Calu3 (cell line): ENCODE results near the gene CA12. TPM values are rescaled to one million over a fixed set of nuclear protein-coding genes. Genes with fewer than 3 reads are reported as not detected.

ENCODE experiments used
- BruUV-seq: library from RNA; stranded (reverse); fragments of 400-500 nt; replicated peaks from 2 replicates; lab custom pipeline; 2021; lab: Mats Ljungman, UMichigan
- CTCF ChIA-PET: fragments of 300-600 bp; sonication (Branson Sonifier 250); formaldehyde crosslinking; loops from one replicate; lab custom pipeline; 2022; ENCODE audit warnings: antibody characterized with exemption; lab: Charles Lee
- DNase-seq: peaks from one replicate; pipeline ENCODE4 v3.0.0; 2022
- H3K27ac Mint-ChIP-seq: one replicate; pipeline ENCODE4 v1.8.0; 2022; ENCODE audit warnings: mixed read lengths; ENCODE audit not compliant: unreplicated experiment
- H3K27me3 Mint-ChIP-seq: one replicate; pipeline ENCODE4 v1.8.0; 2022; ENCODE audit warnings: mixed read lengths; ENCODE audit not compliant: unreplicated experiment
- H3K36me3 Mint-ChIP-seq: one replicate; pipeline ENCODE4 v1.8.0; 2022; ENCODE audit warnings: mild to moderate bottlenecking, moderate library complexity, mixed read lengths; ENCODE audit not compliant: insufficient read depth, unreplicated experiment
- H3K4me1 Mint-ChIP-seq: one replicate; pipeline ENCODE4 v1.8.0; 2022; ENCODE audit warnings: mild to moderate bottlenecking, low read depth, mixed read lengths; ENCODE audit not compliant: unreplicated experiment
- H3K4me3 Mint-ChIP-seq: one replicate; pipeline ENCODE4 v1.8.0; 2022; ENCODE audit warnings: mild to moderate bottlenecking, low read depth, moderate library complexity, mixed read lengths; ENCODE audit not compliant: unreplicated experiment
- H3K9me3 Mint-ChIP-seq: one replicate; pipeline ENCODE4 v1.8.0; 2022; ENCODE audit warnings: low read depth, mixed read lengths; ENCODE audit not compliant: unreplicated experiment
- CTCF ChIP-seq: fragments of 200-600 bp; IDR thresholded peaks from one replicate; pipeline ENCODE4 v1.8.0; 2022; ENCODE audit warnings: antibody characterized with exemption; ENCODE audit not compliant: unreplicated experiment
- intact Hi-C: fragments of 100-400 bp; cut with micrococcal nuclease; formaldehyde crosslinking; loops from one replicate; pipeline ENCODE4 v1.10.0; 2022; ENCODE audit not compliant: unreplicated experiment
- total RNA-seq: library from RNA; stranded (reverse); gene quantifications from 2 replicates; pipeline ENCODE4 v1.2.3, GENCODE V29; 2022

Gene CA12
- total RNA-seq, 1 experiment from 2014 or later, result 21.5 TPM

GRCh38 chr15:63367390-63367789 lies 14.3 kb downstream of the CA12 start:
- Mint-ChIP-seq H3K36me3 (peaks cover 16% of the 10 kb centered on the region), H3K4me1 (peaks cover 46% of the 10 kb centered on the region), H3K9me3 (no peaks in the 10 kb centered on the region), H3K27me3 (no peaks in the 10 kb centered on the region), H3K4me3 (peak overlapping the region; percentile 26), H3K27ac (peak overlapping the region; percentile 93)
- no peak for TF ChIP-seq CTCF
- peak; percentile 45 for DNase-seq
- intact Hi-C loops, result no loop called here
- no TSS peak for BruUV-seq
- CTCF ChIA-PET, result interaction anchor here (0.5 to 1.9 kb wide), 11 partner anchors 9 to 1031 kb away, joined by 3 to 7 read pairs (median 5); partner anchors contain the start of gene CA12

- Mint-ChIP-seq H3K9me3 (no peaks in the 10 kb centered on the region), H3K36me3 (peaks cover 13% of the 10 kb centered on the region), H3K4me1 (peaks cover 39% of the 10 kb centered on the region), H3K27ac (peak overlapping the region; percentile 61), H3K27me3 (no peaks in the 10 kb centered on the region), H3K4me3 (no peak overlapping the region)
- no peak for TF ChIP-seq CTCF
- CTCF ChIA-PET, result interaction anchor here (1.0 to 1.9 kb wide), 2 partner anchors 22 to 100 kb away, joined by 5 to 7 read pairs; no protein-coding TSS in a partner anchor
- intact Hi-C loops, result no loop called here
- no peak for DNase-seq
- BruUV-seq, result no TSS peak
These were observed 15.2 kb downstream of the CA12 start for GRCh38 chr15:63366451-63366850.

- no peak for DNase-seq
- Mint-ChIP-seq H3K27me3 (no peaks in the 10 kb centered on the region), H3K36me3 (peaks cover 13% of the 10 kb centered on the region), H3K4me3 (no peak overlapping the region), H3K9me3 (no peaks in the 10 kb centered on the region), H3K4me1 (peaks cover 39% of the 10 kb centered on the region), H3K27ac (peak overlapping the region; percentile 9)
- no TSS peak for BruUV-seq
- intact Hi-C loops, result no loop called here
- CTCF ChIA-PET, result no interaction called here
- TF ChIP-seq CTCF, result no peak
These were observed 16.4 kb downstream of the CA12 start for GRCh38 chr15:63365273-63365680.

- CTCF ChIA-PET, result no interaction called here
These were observed 17.0 kb downstream of the CA12 start for GRCh38 chr15:63364399-63365272.

More at GRCh38 chr15:63364399-63365272, 17.0 kb downstream of the CA12 start:
- H3K4me3 Mint-ChIP-seq, result no peak overlapping the region
- no peak for TF ChIP-seq CTCF
- intact Hi-C loops, result no loop called here
- DNase-seq, result peak; percentile 22
- H3K27ac Mint-ChIP-seq, result peak overlapping the region; percentile 9
- no peaks in the 10 kb centered on the region for H3K9me3 Mint-ChIP-seq
- H3K27me3 Mint-ChIP-seq, result no peaks in the 10 kb centered on the region
- H3K4me1 Mint-ChIP-seq, result peaks cover 39% of the 10 kb centered on the region
- no TSS peak for BruUV-seq
- H3K36me3 Mint-ChIP-seq, result peaks cover 13% of the 10 kb centered on the region
